BE2C (cell line): ENCODE data around the gene MYO1E.

Experiments used
- DNase-seq: peaks from one replicate; pipeline ENCODE4 v3.0.0-alpha.2; 2020
- H3K27me3 ChIP-seq: fragments of 250-450 bp; sonication (Bioruptor Pico); 2 replicates; pipeline ENCODE4 v1.5.1; 2020; ENCODE audit warnings: mild to moderate bottlenecking
- H3K36me3 ChIP-seq: fragments of 250-450 bp; sonication (Bioruptor Pico); 2 replicates; pipeline ENCODE4 v1.5.1; 2020; ENCODE audit warnings: mild to moderate bottlenecking
- H3K4me1 ChIP-seq: fragments of 250-450 bp; sonication (Bioruptor Pico); 2 replicates; pipeline ENCODE4 v1.5.1; 2020
- H3K4me3 ChIP-seq: 2 replicates; pipeline ENCODE4 v1.5.1; 2011; ENCODE audit warnings: low read depth, low read length
- H3K9me3 ChIP-seq: fragments of 250-450 bp; sonication (Bioruptor Pico); 2 replicates; pipeline ENCODE4 v1.5.1; 2020
- TF ChIP-seq, protein P1 (sequence below): IDR thresholded peaks from 2 replicates; pipeline ENCODE4 v1.5.1; 2012; ENCODE audit warnings: mild to moderate bottlenecking, low read depth, low read length

The MYO1E gene

GRCh38 chr15:59223736-59224135 lies 148.9 kb downstream of the MYO1E start:
- H3K4me3 ChIP-seq, result no peak overlapping the region
- no peaks in the 10 kb centered on the region for H3K36me3 ChIP-seq
- TF ChIP-seq, protein P1, sequence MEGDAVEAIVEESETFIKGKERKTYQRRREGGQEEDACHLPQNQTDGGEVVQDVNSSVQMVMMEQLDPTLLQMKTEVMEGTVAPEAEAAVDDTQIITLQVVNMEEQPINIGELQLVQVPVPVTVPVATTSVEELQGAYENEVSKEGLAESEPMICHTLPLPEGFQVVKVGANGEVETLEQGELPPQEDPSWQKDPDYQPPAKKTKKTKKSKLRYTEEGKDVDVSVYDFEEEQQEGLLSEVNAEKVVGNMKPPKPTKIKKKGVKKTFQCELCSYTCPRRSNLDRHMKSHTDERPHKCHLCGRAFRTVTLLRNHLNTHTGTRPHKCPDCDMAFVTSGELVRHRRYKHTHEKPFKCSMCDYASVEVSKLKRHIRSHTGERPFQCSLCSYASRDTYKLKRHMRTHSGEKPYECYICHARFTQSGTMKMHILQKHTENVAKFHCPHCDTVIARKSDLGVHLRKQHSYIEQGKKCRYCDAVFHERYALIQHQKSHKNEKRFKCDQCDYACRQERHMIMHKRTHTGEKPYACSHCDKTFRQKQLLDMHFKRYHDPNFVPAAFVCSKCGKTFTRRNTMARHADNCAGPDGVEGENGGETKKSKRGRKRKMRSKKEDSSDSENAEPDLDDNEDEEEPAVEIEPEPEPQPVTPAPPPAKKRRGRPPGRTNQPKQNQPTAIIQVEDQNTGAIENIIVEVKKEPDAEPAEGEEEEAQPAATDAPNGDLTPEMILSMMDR, result no peak
- no peaks in the 10 kb centered on the region for H3K9me3 ChIP-seq
- H3K4me1 ChIP-seq, result no peaks in the 10 kb centered on the region
- no peak for DNase-seq
- peaks cover 10% of the 10 kb centered on the region for H3K27me3 ChIP-seq

DNA sequence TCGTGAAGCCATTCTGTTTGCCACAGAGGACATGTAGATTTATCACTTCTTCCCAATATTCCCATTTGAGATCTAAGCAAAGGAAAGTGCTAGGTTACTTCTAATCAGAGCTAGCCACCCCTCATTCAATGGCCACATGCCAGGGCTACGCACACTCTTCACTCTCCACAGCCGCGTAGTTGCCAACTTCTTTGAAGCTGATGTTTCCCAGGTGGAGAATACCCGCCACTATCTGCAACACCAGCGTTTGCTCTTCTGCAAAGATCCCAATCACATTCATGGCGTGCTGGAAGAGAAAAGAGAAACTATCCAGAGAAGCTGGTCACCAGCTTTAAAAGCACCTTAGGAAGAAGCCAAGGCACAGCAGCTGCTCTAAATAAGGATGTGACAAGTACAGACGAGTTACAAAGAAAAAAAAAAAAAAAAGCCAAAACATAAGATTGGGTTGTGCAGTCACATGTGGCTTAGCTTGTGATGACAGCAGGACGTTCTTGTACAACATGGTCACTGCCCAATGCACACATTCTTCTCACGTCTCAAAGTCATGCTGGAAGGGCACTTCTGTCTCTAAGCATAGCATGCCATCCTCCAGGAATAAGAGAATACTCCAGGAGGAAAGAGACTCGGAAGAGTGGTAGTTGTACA lies 149.6 kb downstream of the MYO1E start:
- H3K36me3 ChIP-seq, result no peaks in the 10 kb centered on the region
- TF ChIP-seq, protein P1, result no peak
- no peak for DNase-seq
- no peaks in the 10 kb centered on the region for H3K4me1 ChIP-seq
- peaks cover 12% of the 10 kb centered on the region for H3K27me3 ChIP-seq
- H3K4me3 ChIP-seq, result no peak overlapping the region
- H3K9me3 ChIP-seq, result no peaks in the 10 kb centered on the region

DNA sequence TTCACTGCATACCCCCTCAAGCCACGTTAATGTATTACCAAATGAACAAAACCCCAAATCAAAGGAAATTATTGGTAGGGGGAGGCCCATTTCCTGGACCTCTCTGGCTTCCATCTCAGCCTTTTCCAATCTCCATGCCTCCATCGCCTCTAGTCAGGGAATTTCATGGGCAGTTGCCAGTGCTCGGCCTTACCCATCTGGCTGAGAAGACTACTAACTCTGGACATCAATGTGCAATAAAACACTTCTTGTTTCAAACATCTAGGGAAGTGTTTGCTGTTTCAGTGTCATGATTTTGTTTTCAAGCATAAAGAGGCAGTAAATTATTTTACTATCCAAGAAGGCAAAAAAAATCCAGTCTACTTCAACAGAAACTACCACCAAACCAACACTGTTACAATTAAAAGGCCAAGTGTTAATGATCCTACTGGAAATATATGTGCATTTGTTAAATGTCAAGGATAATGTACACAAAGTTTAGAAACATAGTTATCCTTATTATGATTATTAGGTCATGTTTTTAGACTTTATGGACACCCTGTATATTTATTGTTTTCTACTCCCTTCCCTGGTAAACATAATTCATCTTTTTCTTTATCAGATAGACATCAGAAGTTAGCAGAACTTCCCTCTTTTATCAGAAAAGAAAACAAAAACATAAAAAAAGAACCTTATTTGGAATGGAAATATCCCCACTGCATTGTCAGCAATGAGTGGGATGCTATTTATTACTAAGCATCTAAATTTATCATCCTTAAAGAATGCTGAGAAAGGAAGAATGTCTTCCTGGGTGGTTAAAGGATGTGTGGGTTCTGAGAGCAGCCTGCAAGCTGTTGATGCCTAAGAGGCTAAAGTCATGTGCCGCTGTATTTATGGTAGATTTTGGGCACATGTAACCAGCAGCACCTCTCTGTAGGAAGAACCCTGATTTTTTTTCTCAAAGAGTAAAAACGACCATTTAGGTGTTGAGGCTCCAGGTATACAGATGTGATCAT lies 150.9 kb downstream of the MYO1E start:
- TF ChIP-seq, protein P1, result no peak
- Histone ChIP-seq H3K9me3 (no peaks in the 10 kb centered on the region), H3K36me3 (no peaks in the 10 kb centered on the region), H3K4me1 (no peaks in the 10 kb centered on the region), H3K4me3 (no peak overlapping the region), H3K27me3 (peaks cover 7% of the 10 kb centered on the region)
- DNase-seq, result no peak

DNA sequence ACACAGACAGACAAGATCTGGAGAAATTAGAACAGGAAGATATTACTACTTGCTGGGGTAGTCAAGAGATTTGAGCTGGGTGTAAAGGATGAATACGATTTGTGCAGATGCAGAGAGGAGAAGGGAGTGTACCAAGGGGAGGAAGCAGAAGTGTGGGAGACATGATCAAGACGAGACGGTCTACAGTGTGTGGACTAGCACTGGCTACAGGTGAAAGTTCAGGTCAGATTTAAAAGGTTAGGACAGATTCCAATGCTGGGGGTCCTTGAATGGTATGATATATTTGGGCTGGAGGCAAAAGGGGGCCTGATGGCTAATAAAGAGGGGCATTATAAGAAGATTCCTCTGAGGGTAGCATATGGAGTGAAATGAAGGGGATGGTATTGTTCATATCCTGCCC lies 154.0 kb downstream of the MYO1E start:
- Histone ChIP-seq H3K4me3 (no peak overlapping the region), H3K9me3 (no peaks in the 10 kb centered on the region), H3K36me3 (no peaks in the 10 kb centered on the region), H3K27me3 (peaks cover 5% of the 10 kb centered on the region), H3K4me1 (no peaks in the 10 kb centered on the region)
- TF ChIP-seq, protein P1, result no peak
- no peak for DNase-seq

DNA sequence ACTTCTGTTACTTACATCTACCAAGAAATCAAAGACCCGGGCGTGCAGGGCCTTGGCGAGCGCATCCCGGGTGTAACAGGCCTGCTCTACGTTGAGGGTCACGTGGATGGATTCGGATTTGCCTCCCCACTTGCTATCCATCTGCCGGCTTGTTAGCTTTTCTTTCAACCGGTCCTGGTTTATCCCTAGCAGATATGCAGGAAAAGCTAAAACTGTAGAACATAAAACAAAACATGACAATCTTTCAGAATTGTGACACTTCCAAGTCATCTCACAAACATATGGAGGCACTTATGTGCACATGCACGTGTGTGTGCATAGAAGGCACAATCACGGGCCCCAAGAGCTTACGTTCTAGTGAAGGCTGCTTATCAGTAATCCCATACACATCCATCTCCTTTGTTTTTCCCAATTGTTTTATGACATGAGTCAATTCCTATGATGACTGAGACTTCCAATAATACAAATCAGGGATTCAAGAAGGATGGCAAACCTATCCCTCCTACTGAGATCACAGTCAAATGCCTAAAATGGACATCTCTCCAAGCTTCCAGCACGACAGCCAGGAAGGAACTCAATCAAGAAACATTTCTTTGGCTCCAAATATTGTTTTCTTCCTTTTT lies 154.7 kb downstream of the MYO1E start:
- TF ChIP-seq, protein P1, result no peak
- peaks cover 5% of the 10 kb centered on the region for H3K27me3 ChIP-seq
- no peak overlapping the region for H3K4me3 ChIP-seq
- no peaks in the 10 kb centered on the region for H3K9me3 ChIP-seq
- DNase-seq, result no peak
- no peaks in the 10 kb centered on the region for H3K4me1 ChIP-seq
- no peaks in the 10 kb centered on the region for H3K36me3 ChIP-seq
